Stimulated activated CD4-positive, alpha-beta T cell treated with anti-CD3 and anti-CD28 coated beads, Interleukin-4, amount 100 ng/mL, for 24 hours (primary cell): ENCODE measurements around the gene CAMTA1.

ENCODE experiments used
- DNase-seq: peaks from one replicate; pipeline ENCODE4 v3.0.0-alpha.2; 2020

Gene CAMTA1

DNA sequence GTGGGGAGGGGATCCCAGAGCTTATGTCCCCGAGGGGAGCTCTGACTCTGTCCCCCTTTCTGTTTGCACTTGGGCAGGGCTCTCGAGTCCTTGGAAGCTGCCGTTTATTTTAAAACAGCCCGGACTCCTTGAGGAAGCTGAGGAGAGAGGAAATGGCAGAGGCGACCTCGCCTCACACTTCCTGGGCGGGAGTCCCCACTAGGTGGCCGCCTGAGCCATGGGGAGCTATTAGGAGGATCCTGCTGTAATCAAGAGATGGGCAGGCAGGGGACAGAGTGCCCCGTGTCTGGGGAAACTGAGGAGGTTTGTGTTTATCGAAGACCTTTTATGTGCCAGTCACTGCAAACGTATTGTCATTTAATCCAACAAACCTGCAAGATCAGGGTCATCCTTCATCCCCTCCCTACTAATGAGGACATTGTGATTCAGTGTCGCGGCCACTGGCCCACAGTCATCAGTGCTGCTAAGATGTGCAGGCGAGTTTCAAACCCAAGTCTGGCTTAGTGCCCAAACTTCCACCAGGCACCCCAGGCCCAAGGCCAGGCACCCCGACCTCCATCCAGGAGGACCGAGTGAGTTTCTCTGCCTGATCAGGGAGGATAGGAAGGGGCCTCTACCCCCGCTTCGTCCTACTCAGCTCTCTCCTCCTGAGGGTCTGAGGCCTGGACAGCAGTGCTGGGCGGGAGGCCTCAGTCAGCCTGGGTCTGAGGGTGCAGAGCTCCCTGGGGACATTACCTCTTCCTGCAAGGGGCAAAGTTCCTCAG is 669.0 kb downstream of the CAMTA1 start:
- no peak for DNase-seq

DNA sequence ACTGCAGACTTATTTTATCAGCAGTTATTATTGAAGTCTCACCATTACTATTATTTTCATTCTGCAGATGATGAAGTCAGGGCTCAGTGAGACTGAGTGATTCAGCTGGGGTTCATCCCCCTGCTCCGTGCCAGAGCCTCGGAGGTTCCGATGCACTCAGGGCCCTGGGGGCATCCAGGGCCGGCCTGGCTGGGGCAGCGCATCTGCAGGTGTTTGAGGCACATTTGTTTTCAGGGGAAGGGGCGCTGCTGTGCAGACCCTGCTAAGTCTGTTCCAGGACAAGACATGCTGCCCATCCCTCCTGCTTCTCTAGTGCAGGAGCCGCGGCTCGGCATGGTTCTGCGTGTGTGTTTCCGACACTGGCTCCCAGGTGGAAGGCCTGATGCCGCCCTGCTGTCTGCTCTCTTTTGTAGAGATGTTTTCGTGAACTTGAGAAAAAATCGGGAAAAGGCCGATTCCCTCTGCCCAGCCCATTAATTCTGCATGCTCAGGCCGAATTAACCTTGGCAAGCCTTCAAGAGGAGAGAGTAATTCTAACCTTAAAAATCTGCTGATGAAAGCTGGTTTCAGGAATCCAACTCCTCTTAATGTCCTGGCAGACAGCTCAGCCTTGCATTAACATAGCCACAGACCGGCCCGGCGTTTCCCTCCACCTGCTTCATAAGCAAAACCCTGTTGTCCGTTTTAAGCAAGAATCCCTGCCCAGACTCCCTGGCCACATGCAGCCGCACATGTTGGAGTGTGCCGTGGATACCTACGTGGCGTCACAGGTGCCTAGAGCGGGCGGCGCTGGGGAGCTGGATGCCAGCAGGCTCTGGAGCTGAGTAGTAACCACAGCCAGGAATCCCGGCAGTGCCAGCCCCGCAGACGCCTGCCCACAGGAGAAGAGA is 669.9 kb downstream of the CAMTA1 start:
- no peak for DNase-seq

DNA sequence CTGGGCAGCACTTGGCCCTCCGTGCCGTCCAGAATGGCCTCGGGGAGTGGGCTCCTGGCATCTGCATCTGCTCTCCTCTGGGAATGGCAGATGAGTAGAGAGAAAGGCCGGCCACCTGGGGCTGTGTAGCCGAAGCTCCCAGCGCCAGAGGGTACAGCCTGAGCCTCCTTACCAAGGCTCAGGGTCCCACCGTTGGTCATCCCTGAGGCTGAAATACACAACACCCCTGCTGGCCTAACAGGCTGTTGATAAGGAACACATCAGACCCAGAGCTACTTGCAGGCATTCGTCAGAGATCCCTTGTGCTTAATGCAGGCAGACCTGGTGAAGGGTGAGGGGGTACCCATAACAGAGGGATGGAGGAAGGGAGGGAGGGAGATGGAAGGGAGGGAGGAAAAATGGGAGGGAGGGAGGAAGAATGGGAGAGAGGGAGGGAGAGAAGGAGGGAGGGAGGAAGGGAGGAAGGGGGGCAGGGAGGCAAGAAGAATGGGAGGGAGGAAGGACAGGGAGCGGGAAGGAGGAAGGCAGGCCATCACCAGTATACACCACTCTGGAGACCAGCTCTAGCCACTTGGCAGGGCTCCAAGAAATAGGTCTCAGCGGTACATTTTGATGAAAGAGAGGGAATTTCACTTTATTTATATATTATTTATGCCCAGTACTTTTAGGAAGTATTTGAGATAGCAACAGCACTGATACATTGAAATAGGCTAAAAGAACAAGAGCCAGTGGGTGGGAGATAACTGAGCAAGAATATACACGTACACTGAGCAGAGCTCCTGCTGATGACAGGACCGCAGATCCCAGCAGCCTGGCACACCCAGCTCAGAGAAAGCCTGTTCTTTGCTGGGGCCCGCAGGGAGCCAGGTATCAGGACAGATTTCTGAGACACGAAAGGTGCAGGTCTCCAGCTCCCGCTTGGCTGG is 670.8 kb downstream of the CAMTA1 start:
- DNase-seq, result no peak

- no peak for DNase-seq
Measured at GRCh38 chr1:7456722-7457082, 671.4 kb downstream of the CAMTA1 start.

DNA sequence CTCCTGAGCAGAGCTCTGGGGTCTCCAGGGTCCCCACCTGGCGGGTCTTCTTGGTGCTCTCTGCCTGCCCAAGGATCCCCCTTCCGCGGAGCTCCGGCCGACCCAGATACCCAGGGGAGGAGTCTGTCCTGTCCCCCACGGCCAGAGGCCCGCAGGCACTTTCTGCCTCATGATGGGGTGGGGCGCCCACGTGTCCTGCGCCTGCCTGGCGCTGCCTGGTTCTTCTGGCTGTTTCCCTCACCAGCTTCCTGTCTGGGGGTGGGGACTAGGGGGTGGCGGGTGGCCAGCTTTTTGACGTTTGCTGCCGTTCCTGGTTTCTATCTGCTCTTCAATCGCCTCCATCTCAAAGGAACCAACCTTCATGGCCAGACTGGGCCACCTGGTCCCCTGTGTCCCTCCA is 672.6 kb downstream of the CAMTA1 start:
- DNase-seq, result no peak

DNA sequence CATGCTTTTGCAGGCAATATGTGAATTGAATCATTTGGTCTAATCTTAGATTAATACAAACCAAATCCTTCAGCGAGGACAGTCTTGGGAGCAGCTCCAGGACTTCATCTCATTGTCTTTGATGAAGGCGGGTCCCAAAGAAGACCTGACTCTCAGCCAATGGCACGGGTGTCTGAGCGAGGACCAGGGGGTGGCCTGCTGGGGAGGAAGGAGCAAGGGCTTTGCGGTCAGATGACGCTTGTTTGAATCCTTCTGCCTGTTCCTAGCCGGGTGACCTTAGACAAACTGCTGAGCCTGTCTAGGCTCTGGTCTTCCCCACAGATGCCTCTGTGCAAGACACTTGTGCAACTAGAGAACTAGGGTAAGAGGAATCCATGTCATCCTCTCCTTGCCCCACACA is 673.7 kb downstream of the CAMTA1 start:
- no peak for DNase-seq

- DNase-seq, result no peak
Measured at GRCh38 chr1:7459914-7460313, 674.7 kb downstream of the CAMTA1 start.

DNA sequence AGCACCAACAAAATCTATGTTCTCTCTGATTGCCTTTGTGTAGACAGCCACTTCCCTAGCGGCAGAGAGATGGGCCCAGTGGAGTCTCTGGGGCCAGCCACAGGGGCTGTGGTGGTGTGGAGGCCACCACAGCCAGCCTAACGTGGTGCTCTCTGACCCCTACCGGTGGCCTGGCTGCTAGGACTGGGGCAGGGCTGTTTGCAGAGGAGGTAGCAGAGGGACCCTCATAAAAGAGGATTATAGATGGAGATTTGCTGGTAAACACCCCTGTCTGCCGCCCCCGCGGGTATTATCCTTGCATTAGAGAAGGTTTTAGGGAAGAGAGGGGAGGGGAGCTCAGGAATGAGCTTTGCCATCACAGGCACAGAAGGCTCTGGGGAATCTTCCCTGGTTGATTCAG is 675.6 kb downstream of the CAMTA1 start:
- DNase-seq, result no peak

GRCh38 chr1:7462617-7463016 is 677.4 kb downstream of the CAMTA1 start:
- no peak for DNase-seq

- no peak for DNase-seq
Measured at GRCh38 chr1:7463526-7463925, 678.3 kb downstream of the CAMTA1 start.

DNA sequence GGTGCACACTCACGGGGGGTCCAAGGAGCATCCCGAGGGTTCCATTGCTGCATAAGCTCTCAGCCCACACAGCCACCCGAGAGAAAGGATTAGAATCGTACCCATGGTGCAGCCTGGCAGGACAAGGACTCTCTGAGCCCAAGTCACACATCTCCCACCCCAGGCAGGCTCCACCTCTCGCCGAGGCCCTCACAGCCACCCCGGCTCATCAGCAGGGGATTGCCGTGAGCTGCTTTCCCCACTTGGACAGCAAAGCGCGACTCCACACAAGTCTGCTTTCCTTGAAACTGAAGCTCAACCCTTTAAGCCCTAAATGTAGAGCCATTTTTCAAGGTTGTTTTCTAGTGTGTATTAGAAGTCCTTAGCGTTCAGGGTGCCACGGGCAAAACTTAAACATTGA is 679.5 kb downstream of the CAMTA1 start:
- DNase-seq, result no peak

GRCh38 chr1:7467476-7468175 is 682.4 kb downstream of the CAMTA1 start:
- DNase-seq, result no peak

DNA sequence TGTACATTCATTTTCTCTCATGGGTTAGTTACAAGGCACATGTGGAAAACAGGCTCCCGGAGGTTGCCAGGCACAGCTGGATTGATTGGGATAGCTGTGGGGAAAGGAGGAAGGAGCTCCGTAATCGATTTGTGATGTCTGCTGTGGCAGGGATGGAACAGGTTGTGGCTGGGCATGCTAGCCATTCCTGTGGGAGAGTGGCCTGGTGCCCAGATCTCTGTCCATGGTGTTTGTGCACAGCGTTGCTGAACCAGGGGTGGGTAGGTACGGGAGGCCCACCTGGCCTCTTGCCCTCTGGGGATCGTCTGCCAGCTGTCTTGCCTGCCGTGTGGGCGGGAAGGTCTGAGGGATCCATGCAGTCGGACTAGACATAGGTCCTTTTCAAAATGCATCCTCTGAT is 683.0 kb downstream of the CAMTA1 start:
- DNase-seq, result no peak

DNA sequence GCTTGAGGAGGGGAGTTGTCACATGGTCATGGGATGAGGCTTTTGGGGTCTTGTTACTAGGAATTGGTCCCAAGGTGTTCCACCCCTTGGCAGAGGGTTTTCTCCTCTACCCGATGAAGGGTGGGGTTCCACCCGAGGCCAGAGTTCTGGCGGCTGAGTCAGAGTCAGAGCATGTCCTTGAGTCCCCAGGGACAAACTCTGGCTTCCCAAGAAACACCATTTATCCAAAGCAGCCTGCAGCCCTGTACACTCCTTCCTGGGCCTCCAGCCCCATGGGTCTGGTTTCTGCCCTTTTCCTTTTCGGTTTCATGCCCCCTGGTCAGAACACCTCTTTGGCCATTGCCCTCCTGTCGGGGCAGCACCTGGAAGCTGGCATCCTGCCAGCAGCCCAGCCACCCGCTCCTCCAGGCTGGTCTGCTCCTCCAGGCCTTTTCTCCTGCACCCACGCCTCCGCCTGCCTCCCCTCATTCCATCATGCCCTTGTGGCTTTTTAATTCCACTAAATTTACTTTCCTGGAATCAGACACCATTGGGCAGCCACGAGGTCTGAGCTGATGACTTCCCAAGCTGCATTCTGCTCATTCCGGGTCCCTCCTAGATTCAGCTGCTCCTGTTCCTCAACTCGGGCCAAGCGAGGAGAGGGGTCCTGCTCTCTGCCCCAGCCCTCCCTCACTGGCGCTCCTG is 684.1 kb downstream of the CAMTA1 start:
- DNase-seq, result no peak

DNA sequence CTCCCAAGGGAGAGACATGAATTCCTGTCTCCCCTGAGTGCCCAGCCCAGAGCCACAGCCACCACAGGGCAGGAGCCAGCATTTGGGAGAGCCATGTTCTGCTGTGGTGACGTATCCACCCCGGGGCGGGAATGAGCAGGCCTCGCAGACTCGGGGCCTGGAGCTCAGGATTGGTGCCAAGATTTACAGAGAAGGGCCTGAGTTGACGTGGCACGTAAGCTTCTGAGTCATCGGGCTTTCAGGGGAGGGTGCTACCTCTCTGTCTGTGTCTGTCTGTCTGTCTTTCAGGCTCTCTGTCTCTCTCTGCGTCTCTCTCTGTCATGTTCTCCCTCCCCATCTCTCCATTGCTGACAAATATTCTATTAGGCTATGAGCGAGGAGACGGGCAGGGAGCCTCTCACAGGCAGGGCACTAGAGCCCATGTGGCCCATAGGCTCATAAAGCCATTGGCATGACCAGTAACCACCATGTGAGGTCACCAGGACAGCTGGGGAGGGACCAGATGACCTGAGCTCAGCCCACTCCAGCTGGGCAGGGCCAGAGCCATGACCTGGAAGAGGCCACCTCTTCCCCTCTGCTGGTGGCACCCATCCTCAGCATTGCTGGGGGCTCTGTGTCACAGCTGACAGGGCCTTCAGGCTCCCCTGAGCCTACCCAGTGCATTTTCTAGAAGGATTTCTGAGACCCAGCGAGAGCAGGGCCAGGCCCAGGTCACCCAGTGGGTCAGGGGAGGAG is 685.8 kb downstream of the CAMTA1 start:
- no peak for DNase-seq

- no peak for DNase-seq
Measured at GRCh38 chr1:7471836-7472235, 686.6 kb downstream of the CAMTA1 start.

- DNase-seq, result no peak
Measured at GRCh38 chr1:7473223-7474142, 688.2 kb downstream of the CAMTA1 start.

GRCh38 chr1:7474143-7474490 is 688.9 kb downstream of the CAMTA1 start:
- DNase-seq, result no peak

- DNase-seq, result no peak
Measured at GRCh38 chr1:7474786-7475502, 689.7 kb downstream of the CAMTA1 start.

- DNase-seq, result no peak
Measured at GRCh38 chr1:7475691-7476090, 690.4 kb downstream of the CAMTA1 start.
